Measurements from ENCODE around the gene KREMEN1. TPM values are rescaled to one million over a fixed set of nuclear protein-coding genes. Genes with fewer than 3 reads are reported as not detected.

Gene KREMEN1
- total and polyA plus RNA-seq, 4 donors: 8.8 to 27.5 (median 20.1) TPM

DNA sequence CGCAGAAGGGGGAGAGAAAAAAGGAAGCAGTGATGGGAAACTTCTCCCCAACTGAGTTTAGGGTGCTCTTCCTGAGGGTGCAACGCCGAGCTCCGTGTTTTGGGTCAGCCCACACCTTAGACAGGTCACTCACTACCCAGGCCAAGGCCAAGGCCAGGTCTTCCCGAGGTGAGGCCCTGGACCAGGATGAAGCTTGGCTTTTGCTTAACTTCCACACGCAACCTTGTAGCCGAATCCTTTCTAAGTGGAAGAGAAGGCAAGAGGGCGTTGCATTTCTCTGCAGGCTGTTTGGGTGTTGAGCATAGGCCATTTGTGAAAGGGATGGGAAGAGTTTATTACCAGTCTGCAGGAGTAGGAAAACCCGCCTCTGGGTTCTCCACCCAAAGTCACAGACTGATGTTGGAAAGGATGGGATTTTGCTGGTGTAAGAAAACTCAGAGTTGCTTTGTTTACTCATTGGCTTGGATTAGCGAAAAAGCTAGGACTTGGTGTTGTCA lies 1.5 kb downstream of the KREMEN1 start:
- ATAC-seq (ENCODE audit: insufficient read depth, low FRiP score) (no peak), DNase-seq (peak in 1 of 3 donors; percentile 21)
- Histone ChIP-seq H3K9me3 (ENCODE audit: control insufficient read depth in 4 of 4, insufficient read depth in 3 of 4, low read length in 3 of 4) (no peaks in the 10 kb centered on the region), H3K4me1 (ENCODE audit: control insufficient read depth in 5 of 5, insufficient read depth in 5 of 5, low read length in 5 of 5) (peaks cover 5 to 40% (median 10%) of the 10 kb centered on the region in 5 donors), H3K27ac (ENCODE audit: low read depth in 1 of 2, low read length in 1 of 2) (peak overlapping the region in 1 of 2 donors; percentile 59), H3K9ac (ENCODE audit: insufficient read depth in 1 of 2, low read length in 2 of 2) (no peak overlapping the region), H3K36me3 (ENCODE audit: control insufficient read depth in 4 of 4, insufficient read depth in 4 of 4, low read length in 4 of 4) (no peaks in the 10 kb centered on the region), H3K27me3 (ENCODE audit: control insufficient read depth in 3 of 3, insufficient read depth in 3 of 3, low read length in 2 of 3) (no peaks in the 10 kb centered on the region), H3K4me3 (no peak overlapping the region)
- WGBS, 2 donors: 50 to 61% methylated on average over 10 of the region's 10 CpGs
- TF ChIP-seq, protein P1, sequence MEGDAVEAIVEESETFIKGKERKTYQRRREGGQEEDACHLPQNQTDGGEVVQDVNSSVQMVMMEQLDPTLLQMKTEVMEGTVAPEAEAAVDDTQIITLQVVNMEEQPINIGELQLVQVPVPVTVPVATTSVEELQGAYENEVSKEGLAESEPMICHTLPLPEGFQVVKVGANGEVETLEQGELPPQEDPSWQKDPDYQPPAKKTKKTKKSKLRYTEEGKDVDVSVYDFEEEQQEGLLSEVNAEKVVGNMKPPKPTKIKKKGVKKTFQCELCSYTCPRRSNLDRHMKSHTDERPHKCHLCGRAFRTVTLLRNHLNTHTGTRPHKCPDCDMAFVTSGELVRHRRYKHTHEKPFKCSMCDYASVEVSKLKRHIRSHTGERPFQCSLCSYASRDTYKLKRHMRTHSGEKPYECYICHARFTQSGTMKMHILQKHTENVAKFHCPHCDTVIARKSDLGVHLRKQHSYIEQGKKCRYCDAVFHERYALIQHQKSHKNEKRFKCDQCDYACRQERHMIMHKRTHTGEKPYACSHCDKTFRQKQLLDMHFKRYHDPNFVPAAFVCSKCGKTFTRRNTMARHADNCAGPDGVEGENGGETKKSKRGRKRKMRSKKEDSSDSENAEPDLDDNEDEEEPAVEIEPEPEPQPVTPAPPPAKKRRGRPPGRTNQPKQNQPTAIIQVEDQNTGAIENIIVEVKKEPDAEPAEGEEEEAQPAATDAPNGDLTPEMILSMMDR (IDR thresholded peaks at IDR 0.05; ENCODE audit: control extremely low read depth, extremely low read depth): no peak

DNA sequence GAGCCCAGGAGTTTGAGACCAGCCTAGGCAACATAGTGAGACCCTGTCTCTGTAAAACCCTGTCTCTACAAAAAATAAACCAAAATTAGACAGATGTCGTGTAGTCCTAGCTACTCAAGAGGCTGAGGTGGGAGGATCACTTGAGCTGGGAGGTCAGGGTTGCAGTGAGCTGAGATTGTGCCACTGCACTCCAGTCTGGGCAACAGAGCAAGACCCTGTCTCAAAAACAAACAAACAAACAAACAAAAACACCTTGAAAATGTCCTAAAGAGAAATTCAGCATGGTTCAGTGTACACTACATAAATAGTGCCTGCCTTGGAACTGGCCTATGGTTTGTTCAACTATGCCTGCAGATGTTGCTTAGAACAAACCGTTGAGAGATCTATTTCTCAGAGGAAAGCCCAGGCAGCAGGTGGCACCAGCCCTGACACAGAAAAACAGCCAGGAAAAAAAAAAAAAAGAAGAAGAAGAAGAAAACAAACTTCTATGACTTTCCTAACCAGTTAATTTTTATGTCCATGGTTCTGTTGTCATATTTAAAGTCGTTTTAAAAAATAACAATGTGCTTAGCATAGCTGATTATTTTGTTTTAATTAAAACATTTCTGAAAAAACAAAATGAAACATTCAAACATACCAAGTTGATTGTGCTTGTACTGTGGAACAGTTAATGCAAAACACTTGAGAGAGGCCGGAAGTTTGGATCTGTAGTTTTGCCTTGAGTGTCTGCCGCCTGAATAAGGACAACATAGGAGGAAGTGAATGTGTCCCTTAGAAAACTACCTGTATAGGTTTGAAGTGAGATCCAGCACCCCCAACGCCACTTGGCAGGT lies 5.4 kb downstream of the KREMEN1 start:
- H3K4me1 ChIP-seq (ENCODE audit: control insufficient read depth in 5 of 5, insufficient read depth in 5 of 5, low read length in 5 of 5): peaks cover 1 to 67% (median 30%) of the 10 kb centered on the region in 5 donors
- no peak overlapping the region for H3K4me3 ChIP-seq
- WGBS, 2 donors: 63 to 76% methylated on average over 6 of the region's 6 CpGs
- no peaks in the 10 kb centered on the region for H3K27me3 ChIP-seq (ENCODE audit: control insufficient read depth in 3 of 3, insufficient read depth in 3 of 3, low read length in 2 of 3)
- TF ChIP-seq, protein P1 (IDR thresholded peaks at IDR 0.05; ENCODE audit: control extremely low read depth, extremely low read depth): no peak
- ATAC-seq (ENCODE audit: insufficient read depth, low FRiP score): no peak
- peak overlapping the region in 1 of 2 donors; percentile 52 for H3K27ac ChIP-seq (ENCODE audit: low read depth in 1 of 2, low read length in 1 of 2)
- no peaks in the 10 kb centered on the region for H3K36me3 ChIP-seq (ENCODE audit: control insufficient read depth in 4 of 4, insufficient read depth in 4 of 4, low read length in 4 of 4)
- H3K9me3 ChIP-seq (ENCODE audit: control insufficient read depth in 4 of 4, insufficient read depth in 3 of 4, low read length in 3 of 4): no peaks in the 10 kb centered on the region
- no peak for DNase-seq
- H3K9ac ChIP-seq (ENCODE audit: insufficient read depth in 1 of 2, low read length in 2 of 2): no peak overlapping the region

DNA sequence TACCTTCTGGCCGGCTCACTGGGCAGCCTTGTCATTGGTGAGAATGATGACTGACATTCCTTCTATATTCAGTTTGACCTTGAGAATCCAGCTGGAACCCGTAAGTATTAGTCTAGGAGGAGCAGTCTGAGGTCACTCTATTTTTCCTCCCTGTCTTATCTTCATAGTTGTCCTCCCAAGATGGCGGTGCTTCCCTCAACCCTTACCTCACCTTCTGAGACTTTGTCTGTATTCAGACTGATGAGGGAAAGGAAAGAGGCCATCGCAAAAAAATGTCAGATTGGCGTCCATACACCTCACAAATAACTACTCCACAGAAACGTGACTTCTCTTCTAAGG lies 6.0 kb downstream of the KREMEN1 start:
- TF ChIP-seq, protein P1 (IDR thresholded peaks at IDR 0.05; ENCODE audit: control extremely low read depth, extremely low read depth): no peak
- peak overlapping the region in 1 of 2 donors; percentile 52 for H3K27ac ChIP-seq (ENCODE audit: low read depth in 1 of 2, low read length in 1 of 2)
- no peak overlapping the region for H3K9ac ChIP-seq (ENCODE audit: insufficient read depth in 1 of 2, low read length in 2 of 2)
- WGBS, 2 donors: 72 to 83% methylated on average over 6 of the region's 6 CpGs
- H3K4me3 ChIP-seq: no peak overlapping the region
- DNase-seq (no peak), ATAC-seq (ENCODE audit: insufficient read depth, low FRiP score) (no peak)
- H3K9me3 ChIP-seq (ENCODE audit: control insufficient read depth in 4 of 4, insufficient read depth in 3 of 4, low read length in 3 of 4): no peaks in the 10 kb centered on the region
- no peaks in the 10 kb centered on the region for H3K36me3 ChIP-seq (ENCODE audit: control insufficient read depth in 4 of 4, insufficient read depth in 4 of 4, low read length in 4 of 4)
- H3K4me1 ChIP-seq (ENCODE audit: control insufficient read depth in 5 of 5, insufficient read depth in 5 of 5, low read length in 5 of 5): peaks cover 1 to 70% (median 30%) of the 10 kb centered on the region in 5 donors
- H3K27me3 ChIP-seq (ENCODE audit: control insufficient read depth in 3 of 3, insufficient read depth in 3 of 3, low read length in 2 of 3): no peaks in the 10 kb centered on the region

Data from lung (tissue), 12 donors.